ENCODE measurements around the gene NKIRAS1.
"Not testable (repeated sequence)": the region's sequence is repeated elsewhere in the genome, so short reads cannot be mapped to it uniquely, and the experiment has no call there.

The NKIRAS1 gene

GRCh38 chr3:23938688-23939087 is 21.9 kb upstream of the NKIRAS1 start:
- DNase-seq, result no peak

DNA sequence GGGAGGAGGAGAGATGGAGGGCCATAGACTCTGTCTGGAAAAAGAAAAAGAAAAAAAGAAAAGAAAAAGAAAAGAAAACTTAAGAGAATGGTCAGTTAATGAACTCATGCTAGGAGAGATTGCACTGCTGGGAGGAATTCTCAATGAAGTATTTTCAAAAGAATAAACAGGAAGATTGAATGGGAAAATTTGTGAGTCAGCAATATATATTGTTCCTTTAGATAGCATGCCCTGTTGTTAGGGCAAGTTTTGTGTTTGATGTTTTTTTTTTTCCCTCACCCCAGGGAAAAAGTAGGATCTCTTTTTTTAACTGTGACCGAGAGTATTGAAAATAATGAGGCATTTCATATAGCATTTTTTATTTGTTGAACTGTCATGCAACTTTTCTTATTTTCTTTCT is 20.5 kb upstream of the NKIRAS1 start:
- DNase-seq, result no peak

DNA sequence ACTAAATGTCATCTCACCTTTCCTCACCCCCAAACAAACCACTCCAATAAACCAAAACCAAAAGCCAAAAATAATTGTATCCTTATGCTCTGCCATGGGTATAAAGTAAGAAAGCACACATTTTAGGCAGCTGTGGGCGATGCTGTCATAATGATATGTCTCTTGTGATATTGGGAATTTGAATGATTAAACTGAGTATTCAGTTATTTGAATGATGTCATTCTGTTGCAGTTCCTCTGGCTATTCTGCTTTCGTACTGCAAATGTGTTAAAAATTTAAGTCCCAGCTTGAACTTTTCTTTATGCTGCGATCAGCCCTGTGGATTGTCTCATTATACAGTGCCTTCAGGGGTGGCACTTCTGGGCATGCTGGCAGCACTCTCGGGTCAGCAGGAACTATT is 17.5 kb upstream of the NKIRAS1 start:
- no peak for DNase-seq

DNA sequence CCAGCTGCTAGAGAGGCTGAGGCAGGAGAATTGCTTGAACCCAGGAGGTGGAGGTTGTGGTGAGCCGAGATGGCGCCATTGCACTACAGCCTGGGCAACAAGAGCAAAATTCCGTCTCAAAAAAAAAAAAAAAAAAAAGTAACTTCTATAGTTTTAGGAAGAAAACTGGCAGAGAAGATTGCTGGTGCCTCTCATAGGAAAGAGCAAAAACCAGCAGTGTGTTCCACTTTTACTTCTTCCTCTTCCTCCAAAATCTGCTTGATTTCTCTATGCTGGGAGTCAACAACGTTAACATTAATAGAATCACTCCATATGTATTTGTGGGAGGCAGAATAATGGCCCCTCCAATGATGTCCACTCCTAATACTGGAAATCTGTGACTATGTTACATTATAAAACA is 15.8 kb upstream of the NKIRAS1 start:
- no peak for DNase-seq

- no peak for DNase-seq
Measured at GRCh38 chr3:23931597-23931996, 14.8 kb upstream of the NKIRAS1 start.

- no peak for DNase-seq
Measured at GRCh38 chr3:23928524-23928923, 11.7 kb upstream of the NKIRAS1 start.

GRCh38 chr3:23926736-23927135 is 9.9 kb upstream of the NKIRAS1 start:
- no peak for DNase-seq

- no peak for DNase-seq
Measured at GRCh38 chr3:23926246-23926645, 9.5 kb upstream of the NKIRAS1 start.

- no peak for DNase-seq
Measured at GRCh38 chr3:23923786-23924185, 7.0 kb upstream of the NKIRAS1 start.

GRCh38 chr3:23921052-23921511 is 4.3 kb upstream of the NKIRAS1 start:
- DNase-seq, result no peak

- DNase-seq, result no peak
Measured at GRCh38 chr3:23920151-23920655, 3.4 kb upstream of the NKIRAS1 start.

GRCh38 chr3:23919628-23920027 is 2.8 kb upstream of the NKIRAS1 start:
- no peak for DNase-seq

DNA sequence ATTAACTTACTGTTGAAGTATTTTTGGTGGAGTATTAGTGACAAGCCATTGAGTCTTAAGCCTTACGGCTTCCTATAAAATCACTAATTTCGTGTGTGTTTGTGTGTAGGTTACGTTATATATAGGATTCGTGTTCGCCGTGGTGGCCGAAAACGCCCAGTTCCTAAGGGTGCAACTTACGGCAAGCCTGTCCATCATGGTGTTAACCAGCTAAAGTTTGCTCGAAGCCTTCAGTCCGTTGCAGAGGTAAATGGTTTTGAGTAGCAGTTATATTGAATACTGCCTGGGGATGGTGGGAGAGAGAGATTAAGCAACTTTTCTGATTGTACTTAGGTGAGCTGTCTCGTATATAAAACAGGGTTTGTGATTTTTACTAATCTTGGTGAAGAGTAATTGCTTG is 1.5 kb upstream of the NKIRAS1 start:
- not testable (repeated sequence) for DNase-seq

DNA sequence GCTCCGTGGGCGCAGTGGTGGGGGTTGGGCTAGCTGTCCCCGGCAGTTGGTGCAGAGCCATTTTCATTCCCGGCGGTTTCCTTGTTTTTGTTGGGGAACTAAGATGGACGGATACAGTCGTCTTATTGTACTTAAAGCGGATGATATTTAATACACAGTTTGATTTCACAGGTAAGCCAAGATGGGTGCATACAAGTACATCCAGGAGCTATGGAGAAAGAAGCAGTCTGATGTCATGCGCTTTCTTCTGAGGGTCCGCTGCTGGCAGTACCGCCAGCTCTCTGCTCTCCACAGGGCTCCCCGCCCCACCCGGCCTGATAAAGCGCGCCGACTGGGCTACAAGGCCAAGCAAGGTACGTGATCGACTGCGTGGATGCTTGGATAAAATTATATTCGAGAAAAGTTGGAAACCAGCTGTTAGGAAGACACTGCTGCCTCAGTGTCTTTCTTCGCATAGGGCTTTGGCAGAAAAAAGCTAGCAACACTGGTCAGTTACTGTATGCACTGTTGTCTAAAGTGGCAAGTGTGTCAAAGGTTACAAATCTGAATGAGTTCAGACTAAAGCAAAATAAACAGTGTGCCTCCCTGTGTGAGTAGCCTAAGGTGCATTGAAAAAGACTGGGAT is 1.0 kb upstream of the NKIRAS1 start:
- peak; percentile 40 for DNase-seq

DNA sequence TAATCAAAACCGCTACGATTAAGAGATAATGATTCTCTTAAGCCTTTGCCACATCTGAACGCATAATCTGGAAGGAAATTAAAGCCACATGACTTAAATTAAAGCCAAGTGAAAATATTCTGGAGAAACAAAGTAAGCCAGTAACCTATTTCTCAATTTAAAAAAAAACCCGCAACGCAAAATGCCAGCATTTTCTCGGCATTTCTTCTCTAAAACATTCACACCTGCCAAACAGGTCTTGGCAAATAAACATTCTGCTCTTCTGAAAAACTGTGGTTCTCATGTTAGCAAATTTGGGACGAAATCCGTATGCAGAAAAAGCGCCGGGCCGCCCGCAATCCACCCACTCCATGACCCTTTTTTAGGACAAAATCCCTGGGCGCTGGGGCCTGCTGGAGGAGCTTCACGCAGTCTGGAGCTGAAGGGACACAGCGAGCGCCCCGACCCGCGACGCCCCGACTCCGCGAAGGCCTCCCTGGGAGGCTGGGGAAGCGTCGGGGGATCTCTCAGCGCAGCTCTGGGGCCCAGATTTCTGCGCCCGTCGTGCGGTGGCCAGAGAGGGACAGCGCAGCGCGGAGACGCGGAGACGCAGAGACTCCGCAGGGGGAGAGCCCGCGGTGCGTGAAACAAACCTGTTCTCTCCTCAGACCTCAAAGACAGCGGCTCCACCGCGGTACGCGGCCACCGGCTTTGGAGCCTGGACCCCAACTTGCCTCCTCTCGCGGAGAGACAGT is 471 bp downstream of the NKIRAS1 start:
- peak; percentile 28 for DNase-seq

DNA sequence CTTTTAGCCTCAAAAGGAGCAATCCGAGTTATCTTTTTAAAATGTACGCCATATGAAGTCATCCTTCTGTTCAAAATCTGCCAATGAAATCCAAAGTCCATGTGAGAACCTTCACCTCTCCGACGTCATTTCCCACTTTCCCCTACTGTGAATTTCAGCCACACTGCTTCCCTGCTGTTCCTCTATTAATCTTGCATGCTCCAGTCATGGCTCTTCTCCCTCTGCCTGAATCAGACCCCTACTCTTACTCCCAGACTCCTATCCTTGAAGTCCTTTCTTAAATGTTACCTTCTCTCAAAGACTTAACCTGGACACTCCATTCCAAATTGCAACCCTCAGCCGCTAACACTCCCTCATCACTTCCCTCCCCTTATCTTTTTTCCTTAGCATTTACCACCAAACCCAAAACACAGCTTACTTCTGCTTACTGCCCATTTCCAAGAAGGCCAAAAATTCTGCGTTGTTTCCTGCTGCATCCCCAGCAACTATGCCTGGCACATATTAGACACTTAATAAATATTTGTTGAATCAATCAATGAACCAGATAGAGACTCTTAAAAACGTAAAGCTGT is 1.2 kb downstream of the NKIRAS1 start:
- no peak for DNase-seq

DNA sequence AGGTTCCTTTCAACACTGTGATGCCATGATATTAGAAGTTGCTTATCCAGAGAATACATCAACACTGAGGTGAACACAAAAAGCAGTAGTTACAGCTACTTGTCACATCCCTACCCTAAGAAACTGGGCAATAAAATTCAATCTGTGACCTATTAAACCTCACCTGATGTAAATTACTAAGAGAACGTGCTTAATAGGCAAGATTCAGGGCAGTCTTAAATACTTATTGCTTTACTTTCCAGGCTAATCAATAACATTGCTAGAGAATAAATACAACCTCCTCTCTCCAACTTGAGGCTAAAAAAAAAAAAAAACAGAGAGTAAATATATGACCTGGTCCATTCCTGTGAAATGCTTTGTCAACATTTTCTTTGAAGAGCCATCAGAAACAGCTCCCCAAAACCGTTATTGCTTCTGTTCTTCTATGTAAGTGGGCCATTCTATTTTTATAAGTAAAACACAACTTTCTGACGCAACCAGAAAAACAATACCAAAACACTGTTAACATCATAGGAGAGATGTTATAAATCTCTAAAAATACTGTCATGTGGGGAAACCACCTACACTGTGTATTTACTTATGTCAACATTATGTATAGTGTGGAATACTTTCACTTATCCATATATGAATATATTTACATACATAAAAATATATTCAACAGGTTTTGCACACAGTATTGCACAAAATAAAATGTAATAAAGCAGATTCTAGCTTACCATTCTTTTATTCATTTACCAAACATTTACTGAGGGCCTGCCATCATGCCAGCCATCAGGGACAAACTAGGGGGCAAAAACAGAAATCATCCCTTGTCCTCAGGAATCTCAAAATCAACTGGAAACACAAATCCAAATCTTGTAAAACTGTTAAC is 2.7 kb downstream of the NKIRAS1 start:
- DNase-seq, result no peak

GRCh38 chr3:23913182-23913581 is 3.6 kb downstream of the NKIRAS1 start:
- no peak for DNase-seq

DNA sequence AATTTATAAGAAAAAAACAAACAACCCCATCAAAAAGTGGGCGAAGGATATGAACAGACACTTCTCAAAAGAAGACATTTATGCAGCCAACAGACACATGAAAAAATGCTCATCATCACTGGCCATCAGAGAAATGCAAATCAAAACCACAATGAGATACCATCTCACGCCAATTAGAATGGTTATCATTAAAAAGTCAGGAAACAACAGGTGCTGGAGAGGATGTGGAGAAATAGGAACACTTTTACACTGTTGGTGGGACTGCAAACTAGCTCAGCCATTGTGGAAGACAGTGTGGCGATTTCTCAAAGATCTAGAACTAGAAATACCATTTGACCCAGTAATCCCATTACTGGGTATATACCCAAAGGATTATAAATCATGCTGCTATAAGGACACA is 4.5 kb downstream of the NKIRAS1 start:
- DNase-seq, result not testable (repeated sequence)

DNA sequence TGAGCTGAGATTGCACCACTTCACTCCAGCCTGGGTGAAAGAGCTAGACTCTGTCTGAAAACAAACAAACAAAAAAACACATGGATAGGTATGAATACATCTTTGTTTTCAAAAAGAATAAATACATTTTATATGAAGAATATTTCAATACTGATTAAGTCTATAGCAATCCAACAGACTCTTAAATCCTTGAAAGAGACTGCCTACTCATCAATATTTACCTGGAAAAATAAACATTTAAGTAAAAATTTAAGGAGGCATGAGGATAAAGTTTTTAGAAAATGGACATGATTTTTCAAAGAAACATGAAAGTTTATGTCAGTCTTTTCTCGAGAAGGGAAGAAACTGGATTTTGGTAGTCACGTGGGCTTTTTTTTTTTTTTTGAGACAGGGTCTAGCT is 5.4 kb downstream of the NKIRAS1 start:
- DNase-seq, result no peak

GRCh38 chr3:23909341-23909740 is 7.4 kb downstream of the NKIRAS1 start:
- no peak for DNase-seq

DNA sequence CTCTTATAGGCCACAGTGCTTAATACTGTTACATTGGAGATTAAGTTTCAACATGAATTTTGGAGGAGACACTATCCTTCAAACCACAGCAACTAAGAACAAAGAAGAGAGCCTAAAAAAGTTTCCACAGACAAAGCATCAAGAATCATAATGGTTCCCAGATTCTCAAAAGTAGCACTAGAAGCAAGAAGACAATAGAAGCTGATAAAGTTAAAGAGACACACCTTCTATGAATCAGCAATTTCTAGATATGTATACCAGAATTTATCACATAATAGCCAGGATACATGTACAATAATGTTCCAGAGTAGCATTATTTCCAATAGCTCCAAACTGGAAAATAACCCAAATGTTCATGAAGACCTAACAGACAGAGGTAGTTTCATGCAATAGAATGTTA is 12.2 kb downstream of the NKIRAS1 start:
- no peak for DNase-seq

DNA sequence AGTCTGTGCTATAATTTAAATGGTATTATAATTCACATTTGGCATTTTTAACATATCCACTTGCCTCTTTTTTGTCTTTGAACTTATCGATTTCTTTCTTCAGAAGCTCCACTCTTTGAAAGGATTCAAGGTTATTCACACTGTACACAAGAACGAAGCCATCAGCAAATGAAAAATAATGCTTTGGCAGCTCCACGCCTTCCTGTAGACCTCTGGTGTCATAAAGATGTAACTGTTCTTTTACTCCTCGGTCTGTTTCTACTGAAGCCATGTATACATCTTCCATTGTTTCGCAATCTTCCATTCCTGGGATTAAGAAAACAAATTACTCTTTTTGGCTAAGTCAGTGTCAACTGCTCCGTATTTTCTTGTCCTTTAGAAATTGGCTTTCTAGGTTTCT is 16.0 kb downstream of the NKIRAS1 start:
- no peak for DNase-seq

Measured in DMS79 treated with DMSO at 0.1 percent for 48 hours (cell line).